H9 (cell line): ENCODE results near the gene NFILZ. TPM values are rescaled to one million over a fixed set of nuclear protein-coding genes. Genes with fewer than 3 reads are reported as not detected.

ENCODE experiments used
- DNase-seq: peaks from one replicate; pipeline ENCODE4 v3.0.0-alpha.2; 2017
- H2AFZ ChIP-seq: one replicate; pipeline ENCODE4 v1.6.1; 2013; ENCODE audit warnings: mild to moderate bottlenecking, low read length, control low read depth, moderate library complexity
- H2AK5ac ChIP-seq: 2 replicates; pipeline ENCODE4 v1.6.1; 2013; ENCODE audit warnings: low read length, control low read depth, mixed read lengths; ENCODE audit not compliant: insufficient read length
- H2BK120ac ChIP-seq: one replicate; pipeline ENCODE4 v1.6.1; 2013; ENCODE audit warnings: low read depth, mild to moderate bottlenecking, low read length, control low read depth, inconsistent platforms; ENCODE audit not compliant: poor library complexity, severe bottlenecking
- H2BK12ac ChIP-seq: 2 replicates; pipeline ENCODE4 v1.6.1; 2013; ENCODE audit warnings: low read length, control low read depth, mixed read lengths, low read depth; ENCODE audit not compliant: insufficient read length
- H2BK15ac ChIP-seq: 2 replicates; pipeline ENCODE4 v1.6.1; 2013; ENCODE audit warnings: low read depth, low read length, control low read depth
- H2BK20ac ChIP-seq: one replicate; pipeline ENCODE4 v1.6.1; 2013; ENCODE audit warnings: low read depth, mild to moderate bottlenecking, low read length, control low read depth, inconsistent platforms; ENCODE audit not compliant: poor library complexity, severe bottlenecking
- H2BK5ac ChIP-seq: 2 replicates; pipeline ENCODE4 v1.6.1; 2013; ENCODE audit warnings: low read length, control low read depth, mixed read lengths; ENCODE audit not compliant: insufficient read length
- H3K14ac ChIP-seq: 2 replicates; pipeline ENCODE4 v1.6.1; 2013; ENCODE audit warnings: low read length, control low read depth; ENCODE audit not compliant: insufficient read depth
- H3K18ac ChIP-seq: 2 replicates; pipeline ENCODE4 v1.6.1; 2013; ENCODE audit warnings: low read depth, mild to moderate bottlenecking, mixed read lengths, low read length, control low read depth; ENCODE audit not compliant: insufficient read length
- H3K23ac ChIP-seq: 2 replicates; pipeline ENCODE4 v1.6.1; 2013; ENCODE audit warnings: low read length, control low read depth, mixed read lengths, low read depth; ENCODE audit not compliant: insufficient read length
- H3K23me2 ChIP-seq: 2 replicates; pipeline ENCODE4 v1.6.1; 2013; ENCODE audit warnings: low read depth, mild to moderate bottlenecking, mixed read lengths, low read length, control low read depth; ENCODE audit not compliant: insufficient read length, poor library complexity, severe bottlenecking
- H3K27ac ChIP-seq: 2 replicates; pipeline ENCODE4 v1.5.1; 2013; ENCODE audit warnings: low read length, control low read depth, mixed read lengths, low read depth; ENCODE audit not compliant: insufficient read length
- H3K27me3 ChIP-seq: 2 replicates; pipeline ENCODE4 v1.6.1; 2013; ENCODE audit warnings: low read length, control low read depth, inconsistent platforms; ENCODE audit not compliant: insufficient read depth
- H3K4ac ChIP-seq: 2 replicates; pipeline ENCODE4 v1.6.1; 2013; ENCODE audit warnings: low read depth, mild to moderate bottlenecking, control low read depth, inconsistent platforms, low read length, moderate library complexity
- H3K4me1 ChIP-seq: 2 replicates; pipeline ENCODE4 v1.6.1; 2013; ENCODE audit warnings: low read length, control low read depth, inconsistent platforms; ENCODE audit not compliant: insufficient read depth
- H3K4me2 ChIP-seq: 2 replicates; pipeline ENCODE4 v1.6.1; 2013; ENCODE audit warnings: low read length, control low read depth, mixed read lengths; ENCODE audit not compliant: insufficient read length, insufficient read depth
- H3K56ac ChIP-seq: 2 replicates; pipeline ENCODE4 v1.6.1; 2013; ENCODE audit warnings: low read depth, mild to moderate bottlenecking, mixed read lengths, low read length, control low read depth; ENCODE audit not compliant: insufficient read length
- H3K79me1 ChIP-seq: 2 replicates; pipeline ENCODE4 v1.6.1; 2013; ENCODE audit warnings: low read depth, mild to moderate bottlenecking, moderate library complexity, low read length, control low read depth, inconsistent platforms; ENCODE audit not compliant: insufficient read depth, poor library complexity, severe bottlenecking
- H3K79me2 ChIP-seq: 2 replicates; pipeline ENCODE4 v1.6.1; 2013; ENCODE audit warnings: low read length, control low read depth, inconsistent platforms; ENCODE audit not compliant: insufficient read depth
- H3K9ac ChIP-seq: 2 replicates; pipeline ENCODE4 v1.6.1; 2013; ENCODE audit warnings: low read length, control low read depth, mixed read lengths; ENCODE audit not compliant: insufficient read length; ENCODE audit errors: extremely low read depth
- H3K9me3 ChIP-seq: one replicate; pipeline ENCODE4 v1.6.1; 2013; ENCODE audit warnings: low read depth, low read length, inconsistent platforms; ENCODE audit not compliant: control insufficient read depth
- H3T11ph ChIP-seq: one replicate; pipeline ENCODE4 v1.6.1; 2013; ENCODE audit warnings: mild to moderate bottlenecking, low read length, control low read depth, inconsistent platforms
- H4K20me1 ChIP-seq: one replicate; pipeline ENCODE4 v1.6.1; 2013; ENCODE audit not compliant: control insufficient read depth, insufficient read length, insufficient read depth
- H4K5ac ChIP-seq: 2 replicates; pipeline ENCODE4 v1.6.1; 2013; ENCODE audit warnings: low read depth, mild to moderate bottlenecking, mixed read lengths, low read length, control low read depth; ENCODE audit not compliant: insufficient read length
- H4K8ac ChIP-seq: replicated peaks from 2 replicates; pipeline ENCODE4 v1.6.1; 2013; ENCODE audit warnings: low read length, control low read depth, mixed read lengths, low read depth; ENCODE audit not compliant: insufficient read length
- H4K91ac ChIP-seq: 2 replicates; pipeline ENCODE4 v1.6.1; 2013; ENCODE audit warnings: low read depth, mild to moderate bottlenecking, moderate library complexity, mixed read lengths, low read length, control low read depth; ENCODE audit not compliant: insufficient read length
- H3K27ac Mint-ChIP-seq, 3 experiments: 2 replicates in 2 of 3; 3 replicates in 1 of 3; pipeline ENCODE4 v1.8.0; 2020 to 2021; ENCODE audit warnings: mixed read lengths in 3 of 3, mild to moderate bottlenecking in 1 of 3, moderate library complexity in 1 of 3
- H3K27me3 Mint-ChIP-seq: 2 replicates; pipeline ENCODE4 v1.8.0; 2021; ENCODE audit warnings: low read depth, mild to moderate bottlenecking, moderate library complexity, mixed read lengths
- H3K36me3 Mint-ChIP-seq, 3 experiments: 2 replicates in 2 of 3; 3 replicates in 1 of 3; pipeline ENCODE4 v1.8.0; 2020 to 2021; ENCODE audit warnings: low read depth in 3 of 3, mixed read lengths in 3 of 3; ENCODE audit not compliant: insufficient read depth in 1 of 3
- H3K4me1 Mint-ChIP-seq, 2 experiments: 2 replicates each; pipeline ENCODE4 v1.8.0; 2020; ENCODE audit warnings: mixed read lengths in 2 of 2
- H3K4me3 Mint-ChIP-seq, 2 experiments: 2 replicates in 1 of 2; 3 replicates in 1 of 2; pipeline ENCODE4 v1.8.0; 2020 to 2021; ENCODE audit warnings: mild to moderate bottlenecking in 2 of 2, mixed read lengths in 2 of 2, moderate library complexity in 1 of 2
- H3K9me3 Mint-ChIP-seq, 2 experiments: 2 replicates in 1 of 2; 3 replicates in 1 of 2; pipeline ENCODE4 v1.8.0; 2020; ENCODE audit warnings: mild to moderate bottlenecking in 2 of 2, mixed read lengths in 2 of 2, moderate library complexity in 1 of 2
- CTCF ChIP-seq: fragments of 200-600 bp; sonication (generic); conservative IDR thresholded peaks from 3 replicates; pipeline ENCODE4 v1.8.0; 2021; ENCODE audit warnings: antibody characterized with exemption, mild to moderate bottlenecking
- WGBS: extraction: QIAGEN DNeasy Blood & Tissue Kit; methylation state at CpG from one replicate; pipeline ENCODE4 v1.1.7; 2013; ENCODE audit warnings: missing lambda C conversion rate, low lambda C conversion rate, mixed read lengths; ENCODE audit not compliant: insufficient read length; ENCODE audit errors: extremely low coverage; 5-methylcytosine and 5-hydroxymethylcytosine counted together
- total RNA-seq: library from RNA; stranded (reverse); gene quantifications from 2 replicates; pipeline ENCODE4 v1.2.1, GENCODE V29; 2021

Gene NFILZ
- total RNA-seq, 1 experiment from 2014 or later, result not detected

GRCh38 chr19:8611391-8611876 is 19.0 kb upstream of the NFILZ start:
- Histone ChIP-seq H4K20me1 (no peaks in the 10 kb centered on the region), H3K18ac (peak overlapping the region; percentile 21), H2AFZ (no peak overlapping the region), H3K56ac (no peak overlapping the region), H3K9ac (no peak overlapping the region), H3K23me2 (peaks cover 8% of the 10 kb centered on the region), H3T11ph (no peak overlapping the region), H3K4ac (no peak overlapping the region), H2BK120ac (no peak overlapping the region), H3K27ac (no peak overlapping the region), H3K79me1 (no peaks in the 10 kb centered on the region), H3K27me3 (no peaks in the 10 kb centered on the region), H2BK5ac (no peak overlapping the region), H3K79me2 (no peaks in the 10 kb centered on the region), H2BK20ac (no peak overlapping the region), H3K4me1 (peaks cover 6% of the 10 kb centered on the region), H3K9me3 (no peaks in the 10 kb centered on the region), H4K8ac (no peak overlapping the region), H2BK12ac (no peak overlapping the region), H2AK5ac (no peak overlapping the region), H3K4me2 (no peak overlapping the region), H4K5ac (no peak overlapping the region), H3K14ac (no peak overlapping the region), H3K23ac (no peak overlapping the region), H2BK15ac (no peak overlapping the region), H4K91ac (no peak overlapping the region)
- H3K4me1 Mint-ChIP-seq, result peaks cover 33 to 47% of the 10 kb centered on the region in 2 experiments
- H3K27ac Mint-ChIP-seq, result peak overlapping the region in 1 of 3 experiments; percentile 70; a peak in 2 of 7 replicates
- peak overlapping the region; percentile 40 to 73 for H3K4me3 Mint-ChIP-seq
- no peaks in the 10 kb centered on the region; the same call in none of the 2 replicates for H3K27me3 Mint-ChIP-seq
- WGBS, result no CpG with 5 or more reads among the region's 18 CpGs
- no peak for DNase-seq
- H3K36me3 Mint-ChIP-seq, result peaks cover 1 to 14% (median 7%) of the 10 kb centered on the region in 3 experiments; a peak in 6 of 7 replicates
- H3K9me3 Mint-ChIP-seq, result no peaks in the 10 kb centered on the region; a peak in 1 of 5 replicates
- no peak for TF ChIP-seq CTCF
